IPS-15b (cell line): ENCODE results near the gene NDRG3.

Source experiments
- H3K27me3 ChIP-seq: one replicate; pipeline ENCODE4 v1.6.1; 2013; ENCODE audit warnings: low read length; ENCODE audit not compliant: control insufficient read depth, insufficient read depth
- H3K36me3 ChIP-seq: one replicate; pipeline ENCODE4 v1.6.1; 2013; ENCODE audit warnings: low read length; ENCODE audit not compliant: control insufficient read depth, insufficient read depth
- H3K4me1 ChIP-seq: one replicate; pipeline ENCODE4 v1.6.1; 2013; ENCODE audit warnings: mild to moderate bottlenecking, low read length; ENCODE audit not compliant: control insufficient read depth, insufficient read depth
- H3K4me3 ChIP-seq: one replicate; pipeline ENCODE4 v1.5.1; 2013; ENCODE audit warnings: low read depth, low read length
- H3K9ac ChIP-seq: one replicate; pipeline ENCODE4 v1.6.1; 2013; ENCODE audit warnings: low read depth, mild to moderate bottlenecking, low read length
- H3K9me3 ChIP-seq: one replicate; pipeline ENCODE4 v1.6.1; 2013; ENCODE audit warnings: mild to moderate bottlenecking, low read length; ENCODE audit not compliant: control insufficient read depth, insufficient read depth

NDRG3 gene

DNA sequence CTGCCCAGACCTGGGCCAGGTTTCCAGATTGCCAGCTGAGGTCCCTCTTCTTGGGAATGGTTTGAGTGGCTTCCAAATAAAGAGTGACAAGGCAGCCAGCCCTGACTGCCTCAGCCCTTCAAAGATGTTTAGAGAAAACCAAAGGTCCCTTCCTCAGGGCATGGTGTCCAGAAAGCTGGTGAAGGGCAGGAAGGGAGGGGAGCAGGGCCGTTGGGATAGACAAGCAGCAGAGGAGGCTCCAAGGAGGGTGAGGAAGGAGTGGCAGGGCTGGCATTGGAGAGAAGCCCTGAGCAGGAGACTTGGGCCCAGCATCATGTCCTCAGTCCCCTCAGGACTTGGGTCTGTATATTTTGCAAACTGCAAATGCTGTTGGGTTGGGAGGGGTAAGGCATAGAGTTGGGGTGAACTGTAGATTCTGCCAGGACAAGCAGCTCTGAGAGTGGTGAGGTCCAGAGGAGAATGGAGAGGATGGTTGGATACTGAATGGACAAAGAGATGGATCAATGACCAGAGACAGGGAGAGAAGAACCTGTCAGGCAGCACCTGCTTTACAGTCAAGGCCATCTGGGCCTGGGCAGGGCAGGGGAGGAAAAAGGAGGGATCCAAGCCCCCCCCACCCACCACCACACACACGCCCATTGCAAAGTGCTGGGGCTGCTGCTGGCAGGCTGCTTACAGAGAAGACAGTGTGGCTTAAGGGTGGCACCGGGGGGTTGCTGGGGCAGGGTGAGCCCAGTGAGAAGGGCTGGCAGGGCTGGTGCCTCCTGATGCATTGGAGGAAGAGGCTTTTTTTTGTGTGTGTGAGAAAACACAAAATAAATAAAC, 33.2 kb upstream of the NDRG3 start:
- Histone ChIP-seq H3K9me3 (no peaks in the 10 kb centered on the region), H3K4me1 (peaks cover 3% of the 10 kb centered on the region), H3K27me3 (no peaks in the 10 kb centered on the region), H3K4me3 (no peak overlapping the region), H3K36me3 (no peaks in the 10 kb centered on the region), H3K9ac (no peak overlapping the region)

GRCh38 chr20:36777576-36777975, 31.7 kb upstream of the NDRG3 start:
- no peaks in the 10 kb centered on the region for H3K27me3 ChIP-seq
- H3K9ac ChIP-seq, result no peak overlapping the region
- H3K36me3 ChIP-seq, result no peaks in the 10 kb centered on the region
- H3K4me3 ChIP-seq, result no peak overlapping the region
- peaks cover 8% of the 10 kb centered on the region for H3K4me1 ChIP-seq
- no peaks in the 10 kb centered on the region for H3K9me3 ChIP-seq

DNA sequence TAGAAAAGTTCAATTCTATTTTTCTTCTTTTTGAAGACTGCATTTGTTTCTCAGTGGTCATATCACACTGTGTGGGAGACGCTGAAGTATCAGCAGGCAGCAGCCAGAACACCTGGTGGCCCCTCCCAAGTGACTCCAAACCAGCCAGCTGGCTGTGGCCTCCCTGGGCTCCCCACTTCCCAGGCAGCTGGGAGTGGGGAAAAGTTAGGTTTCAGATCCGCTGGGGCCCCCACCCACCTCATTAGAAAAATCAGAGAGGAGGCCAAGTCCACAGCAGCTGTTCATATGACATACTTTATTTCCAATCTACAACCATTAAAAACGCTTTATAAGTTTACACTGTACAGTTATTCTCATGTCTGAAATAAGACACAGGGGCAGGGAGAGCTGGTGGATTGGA, 31.3 kb upstream of the NDRG3 start:
- peaks cover 8% of the 10 kb centered on the region for H3K4me1 ChIP-seq
- H3K27me3 ChIP-seq, result no peaks in the 10 kb centered on the region
- H3K9me3 ChIP-seq, result no peaks in the 10 kb centered on the region
- H3K36me3 ChIP-seq, result no peaks in the 10 kb centered on the region
- no peak overlapping the region for H3K9ac ChIP-seq
- no peak overlapping the region for H3K4me3 ChIP-seq

DNA sequence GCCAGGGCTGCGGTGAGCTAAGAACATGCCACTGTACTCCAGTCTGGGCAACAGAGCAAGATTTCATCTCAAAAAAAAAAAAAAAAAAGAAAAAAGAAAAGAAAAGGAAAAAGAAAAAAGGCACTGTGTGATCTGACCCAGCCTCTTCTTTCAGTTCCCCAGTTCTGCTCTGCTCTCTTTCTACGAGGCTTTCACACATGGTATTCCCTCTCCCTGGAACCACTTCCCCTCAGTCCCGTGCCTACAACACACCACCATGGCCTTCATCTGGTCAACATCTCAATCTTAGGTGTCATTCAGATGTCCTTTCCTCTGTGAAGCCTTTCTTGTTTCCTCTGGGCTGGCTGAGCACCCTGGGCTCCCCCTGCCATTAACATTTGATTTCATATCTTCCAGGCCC, 29.9 kb upstream of the NDRG3 start:
- Histone ChIP-seq H3K9ac (no peak overlapping the region), H3K9me3 (no peaks in the 10 kb centered on the region), H3K36me3 (peaks cover 2% of the 10 kb centered on the region), H3K4me1 (peaks cover 8% of the 10 kb centered on the region), H3K4me3 (no peak overlapping the region), H3K27me3 (no peaks in the 10 kb centered on the region)

GRCh38 chr20:36775196-36775595, 29.3 kb upstream of the NDRG3 start:
- peaks cover 8% of the 10 kb centered on the region for H3K4me1 ChIP-seq
- no peaks in the 10 kb centered on the region for H3K9me3 ChIP-seq
- H3K9ac ChIP-seq, result no peak overlapping the region
- no peak overlapping the region for H3K4me3 ChIP-seq
- peaks cover 4% of the 10 kb centered on the region for H3K36me3 ChIP-seq
- H3K27me3 ChIP-seq, result no peaks in the 10 kb centered on the region

- Histone ChIP-seq H3K9me3 (no peaks in the 10 kb centered on the region), H3K4me1 (peaks cover 8% of the 10 kb centered on the region), H3K4me3 (peak within 1 kb of the TSS; percentile 97)
These were observed 27.9 kb upstream of the NDRG3 start, which contains the start of gene DSN1 for GRCh38 chr20:36773597-36774390. Gene DSN1 (minus strand): TSS chr20:36773763. CDS start chr20:36771458, 2,305 bp downstream.

GRCh38 chr20:36773107-36773596, 27.3 kb upstream of the NDRG3 start:
- Histone ChIP-seq H3K4me1 (peaks cover 8% of the 10 kb centered on the region), H3K27me3 (no peaks in the 10 kb centered on the region), H3K9ac (peak overlapping the region; percentile 47), H3K9me3 (no peaks in the 10 kb centered on the region), H3K4me3 (peak overlapping the region; percentile 97), H3K36me3 (peaks cover 4% of the 10 kb centered on the region)

More at GRCh38 chr20:36773597-36774390, 27.9 kb upstream of the NDRG3 start, which contains the start of gene DSN1:
- Histone ChIP-seq H3K27me3 (no peaks in the 10 kb centered on the region), H3K9ac (peak within 1 kb of the TSS; percentile 99), H3K36me3 (peaks cover 4% of the 10 kb centered on the region)

- Histone ChIP-seq H3K9me3 (no peaks in the 10 kb centered on the region), H3K4me1 (peaks cover 5% of the 10 kb centered on the region), H3K4me3 (no peak overlapping the region), H3K9ac (no peak overlapping the region), H3K27me3 (no peaks in the 10 kb centered on the region), H3K36me3 (peaks cover 7% of the 10 kb centered on the region)
These were observed 24.8 kb upstream of the NDRG3 start for GRCh38 chr20:36770680-36771079.

DNA sequence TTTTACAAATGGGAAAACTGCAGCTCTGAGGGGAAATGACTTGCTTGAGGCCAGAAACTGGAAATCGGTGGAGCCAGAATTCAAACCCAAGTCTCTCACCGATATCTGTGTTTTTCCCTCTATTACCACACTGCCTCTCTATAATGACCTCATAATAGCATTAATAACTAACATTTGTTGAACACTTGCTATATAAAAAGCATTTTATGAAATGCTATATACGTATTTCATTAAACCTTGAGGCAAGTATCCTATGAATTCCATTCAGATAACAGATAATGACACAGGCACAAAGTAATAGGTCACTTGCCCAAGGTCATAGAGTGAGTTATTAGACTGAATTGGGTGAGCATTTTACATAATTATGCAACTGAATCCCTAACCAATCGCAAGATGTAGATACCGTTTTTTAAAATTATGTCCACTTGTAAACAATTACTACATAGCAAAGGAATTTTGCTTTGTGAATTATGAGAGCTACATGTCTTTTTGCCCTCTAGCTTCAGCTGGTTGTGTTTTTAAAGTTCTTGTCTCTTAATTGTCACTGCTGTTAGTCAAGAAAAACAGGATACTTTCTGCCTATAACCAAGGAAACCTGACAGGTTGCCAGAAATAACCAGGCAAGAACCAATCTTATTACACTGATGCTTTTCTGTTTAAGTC, 23.0 kb upstream of the NDRG3 start:
- Histone ChIP-seq H3K36me3 (peaks cover 7% of the 10 kb centered on the region), H3K4me3 (no peak overlapping the region), H3K9ac (no peak overlapping the region), H3K4me1 (peaks cover 5% of the 10 kb centered on the region), H3K27me3 (no peaks in the 10 kb centered on the region), H3K9me3 (no peaks in the 10 kb centered on the region)

GRCh38 chr20:36761125-36761524, 15.2 kb upstream of the NDRG3 start:
- Histone ChIP-seq H3K27me3 (no peaks in the 10 kb centered on the region), H3K9ac (no peak overlapping the region), H3K4me1 (no peaks in the 10 kb centered on the region), H3K4me3 (no peak overlapping the region), H3K9me3 (no peaks in the 10 kb centered on the region), H3K36me3 (peaks cover 12% of the 10 kb centered on the region)

DNA sequence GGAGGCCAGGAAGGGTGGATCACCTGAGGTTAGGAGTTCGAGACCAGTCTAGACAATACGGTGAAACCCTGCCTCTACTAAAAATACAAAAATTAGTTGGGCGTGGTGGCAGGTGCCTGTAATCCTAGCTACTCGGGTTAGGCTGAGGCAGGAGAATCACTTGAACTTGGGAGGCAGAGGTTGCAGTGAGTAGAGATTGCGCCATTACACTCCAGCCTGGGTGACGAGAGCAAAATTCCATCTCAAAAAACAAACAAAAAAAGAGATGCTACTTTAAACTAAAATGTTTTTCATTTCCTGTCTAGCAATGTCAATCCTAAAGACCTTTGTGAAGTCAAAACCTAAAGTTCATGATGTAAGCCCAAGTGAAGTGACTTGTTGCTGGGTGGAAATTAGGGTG, 14.8 kb upstream of the NDRG3 start:
- H3K4me3 ChIP-seq, result no peak overlapping the region
- no peaks in the 10 kb centered on the region for H3K4me1 ChIP-seq
- H3K27me3 ChIP-seq, result no peaks in the 10 kb centered on the region
- peaks cover 12% of the 10 kb centered on the region for H3K36me3 ChIP-seq
- H3K9ac ChIP-seq, result no peak overlapping the region
- H3K9me3 ChIP-seq, result no peaks in the 10 kb centered on the region
